Esophagus muscularis mucosa (tissue), 4 donors: Measurements from ENCODE around the gene PIGM.

Experiments used
- CTCF ChIP-seq, 3 experiments: fragments of 200-600 bp in 2 of 3; fragments of 450-650 bp in 1 of 3; sonication (generic) in 2 of 3; IDR thresholded peaks; one replicate each; pipeline ENCODE4 v1.5.1; 2017 to 2019; ENCODE audit warnings: antibody characterized with exemption in 3 of 3, mild to moderate bottlenecking in 2 of 3, moderate library complexity in 1 of 3
- EP300 ChIP-seq: sonication (generic); formaldehyde crosslinking; IDR thresholded peaks from one replicate; pipeline ENCODE4 v1.6.1; 2017; ENCODE audit warnings: antibody characterized with exemption
- POLR2A ChIP-seq: fragments of 450-650 bp; IDR thresholded peaks from one replicate; pipeline ENCODE4 v1.6.1; 2017; ENCODE audit warnings: antibody characterized with exemption, moderate library complexity, mild to moderate bottlenecking, low read depth
- POLR2AphosphoS5 ChIP-seq, 2 donors: sonication (generic); formaldehyde crosslinking; IDR thresholded peaks; one replicate each; pipeline ENCODE4 v1.6.1; 2017; ENCODE audit warnings: antibody characterized with exemption in 2 of 2

- TF ChIP-seq CTCF (IDR thresholded peaks at IDR 0.05): no peak
- no peak for TF ChIP-seq EP300
- no peak for TF ChIP-seq POLR2AphosphoS5 (IDR thresholded peaks at IDR 0.05)
- no peak for TF ChIP-seq POLR2A
Observed at GRCh38 chr1:159986093-159986492, 45.7 kb downstream of the PIGM start.
